ENCODE measurements around the gene ENOX1.

DNA sequence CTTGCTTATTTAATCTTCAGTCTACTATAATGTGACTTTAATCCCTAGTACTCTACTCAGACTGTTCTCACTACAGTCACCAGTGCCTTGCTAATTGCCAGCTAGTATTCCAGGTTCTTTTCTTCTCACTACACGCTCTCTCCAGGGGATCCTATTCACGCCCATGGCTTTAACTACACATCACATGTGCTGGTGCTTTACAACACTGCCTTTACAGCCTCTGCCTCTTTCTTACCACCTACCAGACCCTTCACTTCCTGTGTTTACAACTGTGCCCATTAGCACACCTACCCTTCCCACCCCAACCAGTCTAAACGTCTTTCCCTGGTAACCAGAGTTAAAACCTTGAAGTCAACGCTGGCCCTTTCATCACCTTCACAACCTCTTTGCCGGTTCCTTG, 513.9 kb downstream of the ENOX1 start:
- TF ChIP-seq, protein P1, sequence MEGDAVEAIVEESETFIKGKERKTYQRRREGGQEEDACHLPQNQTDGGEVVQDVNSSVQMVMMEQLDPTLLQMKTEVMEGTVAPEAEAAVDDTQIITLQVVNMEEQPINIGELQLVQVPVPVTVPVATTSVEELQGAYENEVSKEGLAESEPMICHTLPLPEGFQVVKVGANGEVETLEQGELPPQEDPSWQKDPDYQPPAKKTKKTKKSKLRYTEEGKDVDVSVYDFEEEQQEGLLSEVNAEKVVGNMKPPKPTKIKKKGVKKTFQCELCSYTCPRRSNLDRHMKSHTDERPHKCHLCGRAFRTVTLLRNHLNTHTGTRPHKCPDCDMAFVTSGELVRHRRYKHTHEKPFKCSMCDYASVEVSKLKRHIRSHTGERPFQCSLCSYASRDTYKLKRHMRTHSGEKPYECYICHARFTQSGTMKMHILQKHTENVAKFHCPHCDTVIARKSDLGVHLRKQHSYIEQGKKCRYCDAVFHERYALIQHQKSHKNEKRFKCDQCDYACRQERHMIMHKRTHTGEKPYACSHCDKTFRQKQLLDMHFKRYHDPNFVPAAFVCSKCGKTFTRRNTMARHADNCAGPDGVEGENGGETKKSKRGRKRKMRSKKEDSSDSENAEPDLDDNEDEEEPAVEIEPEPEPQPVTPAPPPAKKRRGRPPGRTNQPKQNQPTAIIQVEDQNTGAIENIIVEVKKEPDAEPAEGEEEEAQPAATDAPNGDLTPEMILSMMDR (IDR thresholded peaks at IDR 0.05): no peak
- no peak for TF ChIP-seq POLR2A (IDR thresholded peaks at IDR 0.05)
